PC-3 (cell line): ENCODE measurements around the gene G3BP2. TPM values are rescaled to one million over a fixed set of nuclear protein-coding genes. Genes with fewer than 3 reads are reported as not detected.

Experiments used
- ATAC-seq: fragments of 200-7000 bp; cut with Tn5 transposase; 2 replicates; pipeline ENCODE4 v1.9.1; 2020; ENCODE audit warnings: mild to moderate bottlenecking, moderate library complexity
- BruUV-seq: library from RNA; stranded (reverse); fragments of 400-500 nt; replicated peaks from 2 replicates; lab custom pipeline; 2021; lab: Mats Ljungman, UMichigan
- CTCF ChIA-PET: fragments of 300-600 bp; sonication (Branson Sonifier 250); formaldehyde crosslinking; loops from one replicate; lab custom pipeline; 2022; ENCODE audit warnings: antibody characterized with exemption; lab: Charles Lee
- POLR2A ChIA-PET: fragments of 300-600 bp; sonication (Branson Sonifier 250); formaldehyde crosslinking; loops from one replicate; lab custom pipeline; 2022; ENCODE audit warnings: antibody characterized with exemption; ENCODE audit not compliant: unreplicated experiment; lab: Charles Lee
- DNase-seq: peaks from one replicate; pipeline ENCODE4 v3.0.0-alpha.2; 2015
- H2AFZ ChIP-seq: fragments of 300-600 bp; sonication (generic); 2 replicates; pipeline ENCODE4 v1.6.0; 2016; ENCODE audit warnings: antibody characterized with exemption, low read length
- H3F3A ChIP-seq: fragments of 300-600 bp; sonication (generic); one replicate; pipeline ENCODE4 v1.6.0; 2017; ENCODE audit warnings: antibody characterized with exemption, low read length, control low read depth, mild to moderate bottlenecking; ENCODE audit not compliant: unreplicated experiment
- H3K27ac ChIP-seq: fragments of 300-600 bp; sonication (generic); 2 replicates; pipeline ENCODE4 v1.5.1; 2016; ENCODE audit warnings: mild to moderate bottlenecking, low read length
- H3K27me3 ChIP-seq: fragments of 300-600 bp; sonication (generic); 2 replicates; pipeline ENCODE4 v1.6.1; 2016; ENCODE audit warnings: low read length, mixed read lengths
- H3K36me3 ChIP-seq: fragments of 300-600 bp; sonication (generic); 2 replicates; pipeline ENCODE4 v1.6.1; 2016; ENCODE audit warnings: low read depth, mixed run types, low read length, mixed read lengths
- H3K4me1 ChIP-seq: fragments of 300-600 bp; sonication (generic); 2 replicates; pipeline ENCODE4 v1.5.1; 2016; ENCODE audit warnings: low read length; ENCODE audit not compliant: insufficient read depth
- H3K4me2 ChIP-seq: fragments of 300-600 bp; sonication (generic); 2 replicates; pipeline ENCODE4 v1.6.0; 2016; ENCODE audit warnings: low read length
- H3K4me3 ChIP-seq: fragments of 300-600 bp; sonication (generic); 2 replicates; pipeline ENCODE4 v1.5.1; 2016; ENCODE audit warnings: mild to moderate bottlenecking, low read length, mixed read lengths
- H3K79me2 ChIP-seq: fragments of 300-600 bp; sonication (generic); 2 replicates; pipeline ENCODE4 v1.6.1; 2017; ENCODE audit warnings: low read length, mixed read lengths
- H3K9ac ChIP-seq: fragments of 300-600 bp; sonication (generic); 2 replicates; pipeline ENCODE4 v1.6.0; 2016; ENCODE audit warnings: mild to moderate bottlenecking, low read length
- H3K9me2 ChIP-seq: fragments of 300-600 bp; sonication (generic); replicated peaks from 2 replicates; pipeline ENCODE4 v1.6.1; 2016; ENCODE audit warnings: mixed run types, low read length, mixed read lengths
- H3K9me3 ChIP-seq: fragments of 300-600 bp; sonication (generic); 2 replicates; pipeline ENCODE4 v1.6.1; 2016; ENCODE audit warnings: low read length, mixed read lengths
- H4K20me1 ChIP-seq: fragments of 300-600 bp; sonication (generic); 2 replicates; pipeline ENCODE4 v1.6.1; 2016; ENCODE audit warnings: low read length, mixed read lengths
- CTCF ChIP-seq: fragments of 300-600 bp; sonication (generic); conservative IDR thresholded peaks from 2 replicates; pipeline ENCODE4 v1.5.1; 2017; ENCODE audit warnings: antibody characterized with exemption, low read depth, mild to moderate bottlenecking, low read length
- EZH2 ChIP-seq: fragments of 300-600 bp; sonication (generic); IDR thresholded peaks from one replicate; pipeline ENCODE4 v1.6.1; 2017; ENCODE audit warnings: antibody characterized with exemption, mild to moderate bottlenecking, low read length; ENCODE audit not compliant: unreplicated experiment
- EZH2phosphoT487 ChIP-seq: fragments of 300-600 bp; sonication (generic); IDR thresholded peaks from 2 replicates; pipeline ENCODE4 v1.6.1; 2018; ENCODE audit warnings: mild to moderate bottlenecking, antibody characterized with exemption, low read length, borderline replicate concordance
- intact Hi-C: fragments of 100-400 bp; cut with micrococcal nuclease; formaldehyde crosslinking; loops from 2 replicates; pipeline ENCODE4 v1.9.0; 2023
- total RNA-seq: library from RNA; depleted of rRNA; stranded (reverse); fragments of >200 nt; gene quantifications from 2 replicates; pipeline ENCODE4 v1.2.3, GENCODE V29; 2014

The G3BP2 gene
- total RNA-seq, 1 experiment from 2014 or later, result 68.7 TPM

GRCh38 chr4:75630174-75630936 lies 42.9 kb downstream of the G3BP2 start, which contains the start of gene CDKL2:
CDKL2 (minus strand) TSS chr4:75630528; CDS start chr4:75625988, 4,540 bp downstream.
- H3K4me2 ChIP-seq, result peak within 1 kb of the TSS; percentile 90
- no peaks in the 10 kb centered on the region for H3K79me2 ChIP-seq
- H3K9me2 ChIP-seq, result no peaks in the 10 kb centered on the region
- no peaks in the 10 kb centered on the region for H3K9me3 ChIP-seq
- peak within 1 kb of the TSS; percentile 98 for H2AFZ ChIP-seq
- ChIA-PET CTCF (no interaction called here), POLR2A (interaction anchor here (0.6 kb wide), 1 partner anchor 117 kb away, joined by 3 read pairs; no protein-coding TSS in a partner anchor)
- BruUV-seq, result no TSS peak
- intact Hi-C loops, result no loop called here
- H3K36me3 ChIP-seq, result no peaks in the 10 kb centered on the region
- H3F3A ChIP-seq, result no peaks in the 10 kb centered on the region
- H3K4me1 ChIP-seq, result peaks cover 3% of the 10 kb centered on the region; the same call in 1 of the 2 replicates
- peak; percentile 80 for DNase-seq
- ATAC-seq, result peak; percentile 89
- H3K9ac ChIP-seq, result peak within 1 kb of the TSS; percentile 31; the same call in 1 of the 2 replicates
- H3K27ac ChIP-seq, result no peak within 1 kb of the TSS
- no peaks in the 10 kb centered on the region for H4K20me1 ChIP-seq
- peak within 1 kb of the TSS; percentile 73 for H3K4me3 ChIP-seq
- no peak for TF ChIP-seq CTCF
- no peak for TF ChIP-seq EZH2
- TF ChIP-seq EZH2phosphoT487, result no peak
- no peaks in the 10 kb centered on the region for H3K27me3 ChIP-seq

GRCh38 chr4:75629239-75629638 lies 44.0 kb downstream of the G3BP2 start:
- TF ChIP-seq EZH2phosphoT487 (no peak), CTCF (no peak), EZH2 (no peak)
- Histone ChIP-seq H3K9me2 (no peaks in the 10 kb centered on the region), H2AFZ (no peak overlapping the region), H3K27me3 (no peaks in the 10 kb centered on the region), H3K79me2 (no peaks in the 10 kb centered on the region), H3K9ac (no peak overlapping the region), H4K20me1 (no peaks in the 10 kb centered on the region), H3F3A (no peaks in the 10 kb centered on the region), H3K4me3 (no peak overlapping the region), H3K36me3 (no peaks in the 10 kb centered on the region), H3K27ac (no peak overlapping the region), H3K9me3 (no peaks in the 10 kb centered on the region), H3K4me2 (no peak overlapping the region), H3K4me1 (peaks cover 3% of the 10 kb centered on the region; the same call in 1 of the 2 replicates)
- BruUV-seq, result no TSS peak
- DNase-seq, result no peak
- intact Hi-C loops, result no loop called here
- ChIA-PET POLR2A (no interaction called here), CTCF (no interaction called here)
- ATAC-seq, result no peak

DNA sequence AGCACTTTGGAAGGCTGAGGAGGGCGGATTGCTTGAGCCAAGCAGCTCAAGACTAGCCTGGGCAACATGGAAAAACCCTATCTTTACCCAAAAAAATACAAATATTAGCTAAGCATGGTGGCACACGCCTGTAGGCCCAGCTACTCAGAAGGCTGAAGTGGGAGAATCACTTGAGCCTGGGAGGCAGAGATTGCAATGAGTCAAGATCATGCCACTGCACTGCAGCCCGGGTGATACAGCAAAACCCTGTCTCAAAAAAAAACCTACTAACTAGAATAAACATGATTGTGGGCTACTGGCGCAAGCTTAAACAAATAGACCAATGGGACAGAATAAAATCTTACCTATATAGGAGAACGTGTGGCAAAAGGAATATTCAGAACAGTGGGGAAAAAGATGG lies 50.2 kb downstream of the G3BP2 start:
- no peaks in the 10 kb centered on the region for H3K36me3 ChIP-seq
- ChIA-PET POLR2A (no interaction called here), CTCF (no interaction called here)
- H3K4me3 ChIP-seq, result no peak overlapping the region
- H3K4me1 ChIP-seq, result no peaks in the 10 kb centered on the region
- DNase-seq (no peak), ATAC-seq (no peak)
- no TSS peak for BruUV-seq
- H3K4me2 ChIP-seq, result no peak overlapping the region
- no peak overlapping the region for H2AFZ ChIP-seq
- H3K9me2 ChIP-seq, result no peaks in the 10 kb centered on the region
- no peaks in the 10 kb centered on the region for H3K79me2 ChIP-seq
- H4K20me1 ChIP-seq, result no peaks in the 10 kb centered on the region
- no peaks in the 10 kb centered on the region for H3F3A ChIP-seq
- no peaks in the 10 kb centered on the region for H3K27me3 ChIP-seq
- no peaks in the 10 kb centered on the region for H3K9me3 ChIP-seq
- no peak overlapping the region for H3K9ac ChIP-seq
- no peak overlapping the region for H3K27ac ChIP-seq
- intact Hi-C loops, result no loop called here
- TF ChIP-seq EZH2 (no peak), CTCF (no peak), EZH2phosphoT487 (no peak)
